H1 (cell line): Measurements from ENCODE around the gene RAB44. TPM values are rescaled to one million over a fixed set of nuclear protein-coding genes. Genes with fewer than 3 reads are reported as not detected.

ENCODE experiments used
- EZH2 ChIP-seq: fragments of 200-600 bp; sonication (generic); IDR thresholded peaks from 2 replicates; pipeline ENCODE4 v1.7.1; 2012; ENCODE audit warnings: low read depth, mild to moderate bottlenecking, moderate library complexity, low read length, inconsistent platforms; ENCODE audit not compliant: severe bottlenecking
- PHF8 ChIP-seq: fragments of 200-600 bp; sonication (generic); conservative IDR thresholded peaks from 2 replicates; pipeline ENCODE4 v1.7.1; 2012; ENCODE audit warnings: low read depth, mild to moderate bottlenecking, inconsistent platforms, low read length, moderate library complexity
- SAP30 ChIP-seq: fragments of 300-600 bp; sonication (generic); IDR thresholded peaks from 2 replicates; pipeline ENCODE4 v1.7.1; 2012; ENCODE audit warnings: low read length, moderate library complexity, mild to moderate bottlenecking, inconsistent platforms; ENCODE audit not compliant: insufficient read depth, insufficient replicate concordance
- SRF ChIP-seq: IDR thresholded peaks from 2 replicates; pipeline ENCODE4 v1.6.1; 2011; ENCODE audit warnings: mild to moderate bottlenecking, low read depth, low read length, moderate library complexity
- polyA plus RNA-seq, 7 experiments: library from polyadenylated mRNA; depleted of rRNA in 3 of 7; stranded (reverse) in 5 of 7; unstranded in 2 of 7; fragments of >200 nt in 5 of 7; fragments of 200-250 nt in 2 of 7; gene quantifications; 1 replicate in 5 of 7; 2 replicates in 1 of 7; 4 replicates in 1 of 7; pipeline versions ENCODE4 v1.2.1 to v1.2.3, GENCODE V29; 2011 to 2013; ENCODE audit warnings: missing spikeins in 2 of 7, mixed read lengths in 2 of 7
- total RNA-seq: library from RNA; stranded (reverse); fragmentation: NEBNext Ultra II Directional; extraction: Animal tissue kit (Norgen Biotek cat#: 25700); gene quantifications from 2 replicates; pipeline ENCODE4 v1.2.1, GENCODE V29; 2021

RAB44 gene
- total and polyA plus RNA-seq, 2 of the 8 experiments (the other 6 are each of a cell fraction or from before 2014, with no cell fraction given): 0.02 TPM; not detected in 1

DNA sequence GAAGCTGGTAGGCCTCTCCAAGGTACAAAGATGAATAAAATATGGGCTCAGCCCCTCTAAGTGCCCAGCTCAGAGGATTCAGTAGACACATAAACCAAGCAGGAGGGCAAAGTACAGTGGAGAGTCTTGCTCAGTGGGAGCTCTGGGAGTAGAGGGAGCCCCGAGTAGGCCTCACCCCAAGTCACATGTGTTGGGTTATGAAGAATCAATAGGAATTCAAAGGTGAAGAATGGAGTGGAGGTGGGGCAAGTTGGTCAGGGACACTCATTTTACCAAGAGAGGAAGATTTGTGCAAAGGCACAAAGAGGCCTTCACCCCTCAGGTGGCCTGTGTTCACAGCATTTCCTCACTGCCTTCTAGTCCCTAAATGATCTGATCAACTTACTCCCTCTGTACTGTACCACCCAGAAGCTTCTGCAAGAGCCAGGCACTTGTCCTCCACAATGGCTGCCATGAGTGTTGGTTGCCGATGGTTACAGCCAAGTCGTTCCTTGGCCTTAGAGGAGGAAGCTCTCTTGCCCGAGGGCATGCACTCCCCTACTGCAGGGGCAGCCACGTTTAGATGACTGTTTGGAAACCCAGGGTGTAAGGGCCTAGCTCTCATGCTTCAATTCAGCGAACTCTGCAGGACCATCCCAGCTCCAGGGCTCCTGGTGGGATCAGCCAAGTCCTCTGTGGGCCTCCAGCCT lies 25.8 kb upstream of the RAB44 start (continued):
- TF ChIP-seq SRF (no peak), SAP30 (no peak), EZH2 (no peak), PHF8 (no peak)
